SK-N-MC (cell line): ENCODE data around the gene KLHL33.

Experiments
- EZH2 ChIP-seq: fragments of 200-600 bp; sonication (generic); IDR thresholded peaks from one replicate; pipeline ENCODE4 v1.6.1; 2017; ENCODE audit warnings: antibody characterized with exemption
- FOXP2 ChIP-seq: optimal IDR thresholded peaks from 2 replicates; pipeline ENCODE3; 2011; ENCODE audit warnings: mild to moderate bottlenecking, moderate library complexity; ENCODE audit not compliant: insufficient read depth; ENCODE audit errors: extremely low read length, control extremely low read depth
- POLR2AphosphoS5 ChIP-seq: IDR thresholded peaks from 2 replicates; pipeline ENCODE4 v1.6.1; 2012; ENCODE audit warnings: mild to moderate bottlenecking, low read depth, low read length, borderline replicate concordance

- TF ChIP-seq POLR2AphosphoS5: no peak
- TF ChIP-seq EZH2: no peak
- no peak for TF ChIP-seq FOXP2
Measured at GRCh38 chr14:20424851-20425250, 11.1 kb downstream of the KLHL33 start.
